HAP-1 (cell line): ENCODE data around the gene CHST12.
"Not testable (repeated sequence)": the region's sequence is repeated elsewhere in the genome, so short reads cannot be mapped to it uniquely, and the experiment has no call there.

Experiments used
- DNase-seq, 2 experiments: peaks; one replicate each; pipeline ENCODE4 v3.0.0-alpha.2; 2016 to 2020; ENCODE audit warnings: low spot score in 2 of 2
- H3K27me3 ChIP-seq: fragments of 250-450 bp; sonication (Bioruptor Pico); 2 replicates; pipeline ENCODE4 v1.5.1; 2020; ENCODE audit warnings: low read depth, mild to moderate bottlenecking, moderate library complexity
- H3K36me3 ChIP-seq: fragments of 250-450 bp; sonication (Bioruptor Pico); replicated peaks from 2 replicates; pipeline ENCODE4 v1.5.1; 2020; ENCODE audit warnings: mild to moderate bottlenecking
- H3K4me1 ChIP-seq: fragments of 250-450 bp; sonication (Bioruptor Pico); 2 replicates; pipeline ENCODE4 v1.5.1; 2020; ENCODE audit warnings: mild to moderate bottlenecking
- H3K4me3 ChIP-seq: fragments of 250-450 bp; sonication (Bioruptor Pico); 2 replicates; pipeline ENCODE4 v1.5.1; 2020; ENCODE audit warnings: mild to moderate bottlenecking, moderate library complexity
- H3K9me3 ChIP-seq: fragments of 250-450 bp; sonication (Bioruptor Pico); 2 replicates; pipeline ENCODE4 v1.5.1; 2020; ENCODE audit warnings: mild to moderate bottlenecking, moderate library complexity
- in situ Hi-C: fragments of 300-500 bp; cut with MboI; formaldehyde crosslinking; loops from 3 replicates; pipeline ENCODE4 v1.14.3; 2020; ENCODE audit warnings: low sequenced_read_pairs, inconsistent platforms, mixed read lengths

Gene CHST12

DNA sequence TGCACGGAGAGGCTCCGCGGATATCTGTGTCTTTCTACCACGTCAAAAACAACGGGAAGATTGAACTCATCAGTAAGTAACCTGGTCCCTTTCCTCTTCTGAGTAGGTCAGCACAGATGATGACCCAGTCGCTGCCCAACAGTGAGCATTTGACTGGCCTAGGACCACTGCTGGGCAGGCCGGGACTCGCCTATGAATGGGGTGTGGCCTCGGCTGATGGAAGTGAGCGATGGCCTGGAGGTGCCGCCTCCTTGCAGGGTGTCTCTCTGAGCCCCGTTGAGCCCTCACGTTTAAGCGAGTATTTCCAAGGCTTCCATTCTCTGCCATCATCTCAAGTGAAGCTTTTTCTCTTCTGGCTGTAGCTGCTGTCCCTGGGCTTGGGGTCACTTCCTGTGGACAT, 30.7 kb upstream of the CHST12 start:
- peaks cover 95% of the 10 kb centered on the region for H3K36me3 ChIP-seq
- no peak overlapping the region for H3K4me3 ChIP-seq
- no peak for DNase-seq
- no peaks in the 10 kb centered on the region for H3K27me3 ChIP-seq
- no peaks in the 10 kb centered on the region for H3K9me3 ChIP-seq
- no peaks in the 10 kb centered on the region for H3K4me1 ChIP-seq
- in situ Hi-C loops: no loop called here

DNA sequence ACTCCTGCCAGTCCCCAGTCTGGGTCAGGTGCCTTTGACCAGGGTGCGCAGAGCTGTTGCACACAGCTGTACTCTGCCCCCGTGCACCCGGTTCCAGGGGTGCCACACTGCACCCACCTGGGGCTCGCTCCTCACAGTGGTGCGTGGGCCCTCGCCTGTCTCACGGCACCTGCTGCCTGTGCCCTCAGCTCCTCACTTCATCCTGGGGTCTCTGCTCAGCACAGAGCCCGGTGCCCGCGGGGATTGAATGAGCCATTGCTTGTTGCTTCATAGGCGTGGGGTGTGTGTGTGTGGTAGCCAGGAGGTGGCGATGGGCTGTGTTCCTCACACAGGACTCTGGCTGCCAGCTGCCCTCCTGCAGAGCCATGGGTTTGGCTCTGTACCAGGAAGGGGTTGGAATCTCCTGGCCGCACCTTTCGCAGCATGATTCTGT, 30.3 kb upstream of the CHST12 start:
- Histone ChIP-seq H3K36me3 (peaks cover 91% of the 10 kb centered on the region), H3K27me3 (no peaks in the 10 kb centered on the region), H3K4me1 (no peaks in the 10 kb centered on the region), H3K4me3 (no peak overlapping the region), H3K9me3 (no peaks in the 10 kb centered on the region)
- no peak for DNase-seq
- in situ Hi-C loops: no loop called here

DNA sequence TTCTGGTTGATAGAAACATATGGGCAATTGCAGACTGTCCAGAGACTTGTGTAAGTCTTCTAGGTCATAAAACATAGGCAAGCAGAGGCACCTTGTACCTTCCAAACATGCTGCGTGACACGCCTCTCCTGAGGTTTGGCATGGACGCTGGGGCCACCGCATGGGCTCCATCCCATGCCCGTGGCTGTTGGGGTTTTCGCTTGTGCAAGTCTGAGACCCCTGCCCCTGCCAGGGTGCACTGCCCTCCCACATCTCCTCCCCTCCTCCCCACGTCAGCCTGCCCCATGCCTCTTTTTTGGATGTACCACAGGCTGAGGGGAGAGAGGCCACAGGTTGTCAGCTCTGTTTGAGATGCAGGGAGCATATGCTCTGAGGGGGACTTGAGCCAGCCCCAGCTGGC, 29.8 kb upstream of the CHST12 start:
- peaks cover 88% of the 10 kb centered on the region for H3K36me3 ChIP-seq
- DNase-seq: no peak
- H3K27me3 ChIP-seq: no peaks in the 10 kb centered on the region
- in situ Hi-C loops: no loop called here
- no peaks in the 10 kb centered on the region for H3K4me1 ChIP-seq
- no peaks in the 10 kb centered on the region for H3K9me3 ChIP-seq
- H3K4me3 ChIP-seq: no peak overlapping the region

DNA sequence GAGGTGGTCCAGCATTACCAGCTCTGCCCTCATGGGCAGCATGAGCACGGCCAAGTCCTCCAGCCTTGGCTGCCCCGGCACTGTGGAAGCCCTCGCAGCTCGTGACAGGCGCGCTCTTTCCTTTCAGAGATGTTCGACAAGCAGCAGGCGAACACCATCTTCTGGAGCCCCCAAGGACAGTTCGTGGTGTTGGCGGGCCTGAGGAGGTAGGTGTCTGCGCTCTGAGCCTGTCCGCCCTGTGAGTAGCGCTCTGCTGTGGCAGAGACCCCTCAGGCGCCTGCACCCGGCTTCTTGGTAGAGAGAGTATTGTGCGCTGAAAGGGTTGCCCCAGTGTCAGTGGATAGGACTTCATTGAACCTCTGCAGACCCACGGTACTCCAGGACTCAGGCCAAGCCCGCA, 29.0 kb upstream of the CHST12 start:
- in situ Hi-C loops: no loop called here
- Histone ChIP-seq H3K27me3 (no peaks in the 10 kb centered on the region), H3K4me1 (no peaks in the 10 kb centered on the region), H3K4me3 (no peak overlapping the region), H3K36me3 (peaks cover 88% of the 10 kb centered on the region), H3K9me3 (no peaks in the 10 kb centered on the region)
- DNase-seq: no peak

DNA sequence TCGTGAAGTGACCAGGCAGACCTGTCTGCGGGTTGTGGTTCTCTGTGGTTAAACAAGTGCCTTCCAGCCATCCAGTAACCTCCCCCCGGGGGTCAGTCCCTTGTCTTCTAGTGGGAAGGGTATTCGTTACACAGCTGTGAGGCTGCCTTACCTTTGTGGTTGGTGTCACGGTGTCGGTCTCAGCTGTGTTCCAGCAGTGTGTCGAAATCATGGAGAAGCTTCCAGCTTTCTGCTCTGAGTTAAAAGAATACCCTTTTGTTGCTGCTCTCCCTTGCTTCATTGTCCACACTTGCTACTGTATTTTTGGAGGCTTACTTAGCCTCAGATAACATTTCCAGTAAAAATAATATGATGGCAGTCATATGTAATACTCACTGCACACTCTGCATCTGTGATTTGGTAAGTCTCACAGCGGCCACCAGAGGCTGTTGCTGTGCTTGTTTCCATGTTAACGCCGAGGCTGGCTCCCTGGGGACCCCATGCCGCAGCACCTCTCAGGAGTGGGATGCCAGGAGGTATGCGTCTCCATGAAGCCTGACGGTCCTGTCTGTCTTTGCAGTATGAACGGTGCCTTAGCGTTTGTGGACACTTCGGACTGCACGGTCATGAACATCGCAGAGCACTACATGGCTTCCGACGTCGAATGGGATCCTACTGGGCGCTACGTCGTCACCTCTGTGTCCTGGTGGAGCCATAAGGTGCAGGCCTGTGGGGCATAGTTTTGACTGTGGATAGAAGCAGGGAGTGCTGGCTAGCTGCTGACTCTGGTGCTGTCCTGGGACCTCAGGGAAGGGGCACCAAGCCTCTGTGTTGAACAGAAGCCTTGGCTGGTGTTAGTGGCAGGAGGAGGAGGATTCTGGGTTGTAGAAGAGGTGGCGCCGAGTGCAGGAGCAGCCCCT, 28.3 kb upstream of the CHST12 start:
- Histone ChIP-seq H3K36me3 (peaks cover 88% of the 10 kb centered on the region), H3K27me3 (no peaks in the 10 kb centered on the region), H3K9me3 (no peaks in the 10 kb centered on the region), H3K4me3 (no peak overlapping the region), H3K4me1 (no peaks in the 10 kb centered on the region)
- in situ Hi-C loops: no loop called here
- no peak for DNase-seq

DNA sequence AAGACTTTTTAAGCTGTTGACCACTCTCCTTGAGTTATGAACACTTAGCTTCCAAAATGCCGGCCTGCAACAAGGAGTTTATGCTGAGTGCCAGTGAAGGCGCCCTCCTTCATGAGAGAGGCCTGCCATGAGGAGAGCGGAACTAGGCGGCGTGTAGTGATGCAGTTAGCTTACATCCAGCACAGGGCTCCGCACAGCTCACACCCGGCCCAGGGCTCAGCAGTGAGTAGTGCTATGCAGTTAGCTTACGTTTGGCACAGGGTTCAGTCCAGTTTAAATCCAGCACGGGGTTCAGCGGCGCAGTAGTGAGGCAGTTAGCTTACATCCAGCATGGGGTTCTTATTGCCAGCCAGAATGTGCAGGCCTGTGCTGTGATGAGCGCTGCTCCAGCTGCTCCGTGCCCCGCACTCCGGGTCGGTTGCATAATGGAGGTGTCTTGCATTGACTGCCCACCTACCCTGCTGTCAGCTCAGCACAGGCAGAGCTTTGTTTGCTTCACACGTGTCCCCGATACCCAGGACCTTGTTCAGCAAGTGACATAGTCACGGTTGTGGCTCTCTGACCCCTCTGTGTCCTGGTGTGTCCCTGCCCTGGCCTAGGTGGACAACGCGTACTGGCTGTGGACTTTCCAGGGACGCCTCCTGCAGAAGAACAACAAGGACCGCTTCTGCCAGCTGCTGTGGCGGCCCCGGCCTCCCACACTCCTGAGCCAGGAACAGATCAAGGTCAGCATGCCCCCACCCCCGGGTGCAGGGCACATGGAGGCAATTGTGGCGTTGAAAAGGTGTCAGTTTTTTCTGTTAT, 26.9 kb upstream of the CHST12 start:
- H3K27me3 ChIP-seq: no peaks in the 10 kb centered on the region
- in situ Hi-C loops: no loop called here
- no peak for DNase-seq
- no peaks in the 10 kb centered on the region for H3K4me1 ChIP-seq
- no peak overlapping the region for H3K4me3 ChIP-seq
- peaks cover 88% of the 10 kb centered on the region for H3K36me3 ChIP-seq
- no peaks in the 10 kb centered on the region for H3K9me3 ChIP-seq

DNA sequence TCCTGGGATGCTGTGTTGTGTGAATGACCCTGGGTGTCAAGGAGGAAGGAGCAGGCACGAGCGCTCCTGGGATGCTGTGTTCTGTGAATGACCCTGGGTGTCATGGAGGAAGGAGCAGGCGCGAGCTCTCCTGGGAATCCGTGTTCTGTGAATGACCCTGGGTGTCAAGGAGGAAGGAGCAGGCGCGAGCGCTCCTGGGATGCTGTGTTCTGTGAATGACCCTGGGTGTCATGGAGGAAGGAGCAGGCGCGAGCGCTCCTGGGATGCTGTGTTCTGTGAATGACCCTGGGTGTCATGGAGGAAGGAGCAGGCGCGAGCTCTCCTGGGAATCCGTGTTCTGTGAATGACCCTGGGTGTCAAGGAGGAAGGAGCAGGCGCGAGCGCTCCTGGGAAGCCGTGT, 25.9 kb upstream of the CHST12 start:
- H3K4me1 ChIP-seq, in situ Hi-C loops, H3K27me3 ChIP-seq, H3K4me3 ChIP-seq, DNase-seq, H3K9me3 ChIP-seq: not testable (repeated sequence)
- H3K36me3 ChIP-seq: peaks cover 85% of the 10 kb centered on the region

DNA sequence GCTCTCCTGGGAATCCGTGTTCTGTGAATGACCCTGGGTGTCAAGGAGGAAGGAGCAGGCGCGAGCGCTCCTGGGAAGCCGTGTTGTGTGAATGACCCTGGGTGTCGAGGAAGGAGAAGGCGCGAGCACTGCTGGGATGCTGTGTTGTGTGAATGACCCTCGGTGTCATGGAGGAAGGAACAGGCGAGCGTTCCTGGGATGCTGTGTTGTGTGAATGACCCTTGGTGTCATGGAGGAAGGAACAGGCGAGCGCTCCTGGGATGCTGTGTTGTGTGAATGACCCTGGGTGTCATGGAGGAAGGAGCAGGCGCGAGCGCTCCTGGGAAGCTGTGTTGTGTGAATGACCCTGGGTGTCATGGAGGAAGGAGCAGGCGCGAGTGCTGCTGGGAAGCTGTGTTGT, 25.3 kb upstream of the CHST12 start:
- H3K27me3 ChIP-seq, DNase-seq, in situ Hi-C loops, H3K9me3 ChIP-seq, H3K4me3 ChIP-seq, H3K4me1 ChIP-seq: not testable (repeated sequence)
- peaks cover 79% of the 10 kb centered on the region for H3K36me3 ChIP-seq

DNA sequence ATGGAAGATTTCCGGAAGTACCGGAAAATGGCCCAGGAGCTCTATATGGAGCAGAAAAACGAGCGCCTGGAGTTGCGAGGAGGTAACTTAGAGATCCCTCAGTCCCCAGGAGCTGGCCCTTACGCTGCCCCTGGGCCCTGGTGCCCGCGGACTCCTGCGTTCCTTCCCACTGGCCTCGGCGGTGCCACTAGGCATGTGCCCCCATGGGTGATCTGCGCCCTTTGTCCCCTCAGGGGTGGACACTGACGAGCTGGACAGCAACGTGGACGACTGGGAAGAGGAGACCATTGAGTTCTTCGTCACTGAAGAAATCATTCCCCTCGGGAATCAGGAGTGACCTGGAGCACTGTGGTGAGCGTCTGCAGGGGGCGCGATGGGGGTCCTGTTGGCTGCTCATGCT, 24.2 kb upstream of the CHST12 start:
- Histone ChIP-seq H3K36me3 (peaks cover 72% of the 10 kb centered on the region), H3K4me1 (no peaks in the 10 kb centered on the region), H3K9me3 (no peaks in the 10 kb centered on the region), H3K4me3 (no peak overlapping the region), H3K27me3 (no peaks in the 10 kb centered on the region)
- DNase-seq: no peak
- in situ Hi-C loops: no loop called here

DNA sequence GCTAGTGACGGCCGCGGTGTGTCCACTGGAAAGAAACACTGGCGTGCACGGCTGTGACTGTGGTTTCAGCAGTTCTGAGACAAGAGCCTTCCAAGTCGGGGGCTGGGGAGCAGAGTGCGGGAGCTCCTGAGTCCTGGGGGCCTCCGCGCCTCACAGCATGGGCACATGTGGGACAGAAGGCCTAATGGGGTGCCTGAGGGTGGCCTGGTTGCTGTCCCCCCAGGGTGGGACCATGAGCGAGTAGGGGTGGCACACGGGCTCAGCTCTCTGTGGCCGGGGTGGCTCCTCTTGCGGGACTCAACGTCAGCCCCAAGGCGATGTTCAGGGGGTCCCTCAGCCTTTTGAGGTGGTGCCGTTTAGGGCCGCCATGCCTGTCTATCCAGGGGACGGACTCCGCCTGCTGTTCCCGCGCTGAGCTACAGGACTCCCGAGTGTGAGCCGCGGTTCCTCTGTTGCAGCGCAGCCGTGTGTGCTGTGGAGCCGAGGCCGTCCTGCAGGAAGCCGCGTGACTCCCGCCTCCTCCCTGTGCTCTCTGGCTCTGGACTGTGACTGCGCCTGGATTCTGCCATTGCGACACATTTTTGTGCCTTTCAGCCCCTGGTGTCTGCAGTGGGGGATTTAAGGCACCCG, 23.5 kb upstream of the CHST12 start:
- Histone ChIP-seq H3K9me3 (no peaks in the 10 kb centered on the region), H3K27me3 (no peaks in the 10 kb centered on the region), H3K4me1 (no peaks in the 10 kb centered on the region), H3K4me3 (no peak overlapping the region), H3K36me3 (peaks cover 64% of the 10 kb centered on the region)
- in situ Hi-C loops: no loop called here
- no peak for DNase-seq

DNA sequence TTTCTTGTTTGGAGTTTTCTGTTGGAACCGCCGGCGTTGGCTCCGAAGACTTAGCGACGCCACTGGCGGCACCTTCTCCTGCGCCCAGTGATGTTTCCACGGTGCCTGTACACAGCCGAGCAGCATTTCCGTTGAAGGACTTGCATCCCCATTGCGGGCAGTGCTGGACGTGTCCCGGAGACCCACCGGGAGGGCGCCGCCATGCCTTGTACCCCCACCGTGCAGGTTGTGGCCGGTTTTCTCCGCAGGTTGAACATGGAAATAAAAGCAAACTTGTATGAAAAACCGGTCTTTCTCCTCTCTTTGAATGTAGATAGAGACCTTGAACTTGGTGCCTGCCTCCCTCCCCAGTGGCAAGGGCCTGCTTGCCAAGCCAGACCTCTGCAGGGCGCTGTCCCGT, 22.9 kb upstream of the CHST12 start:
- H3K4me1 ChIP-seq: no peaks in the 10 kb centered on the region
- H3K4me3 ChIP-seq: no peak overlapping the region
- peaks cover 59% of the 10 kb centered on the region for H3K36me3 ChIP-seq
- H3K9me3 ChIP-seq: no peaks in the 10 kb centered on the region
- H3K27me3 ChIP-seq: no peaks in the 10 kb centered on the region
- DNase-seq: no peak
- in situ Hi-C loops: no loop called here

DNA sequence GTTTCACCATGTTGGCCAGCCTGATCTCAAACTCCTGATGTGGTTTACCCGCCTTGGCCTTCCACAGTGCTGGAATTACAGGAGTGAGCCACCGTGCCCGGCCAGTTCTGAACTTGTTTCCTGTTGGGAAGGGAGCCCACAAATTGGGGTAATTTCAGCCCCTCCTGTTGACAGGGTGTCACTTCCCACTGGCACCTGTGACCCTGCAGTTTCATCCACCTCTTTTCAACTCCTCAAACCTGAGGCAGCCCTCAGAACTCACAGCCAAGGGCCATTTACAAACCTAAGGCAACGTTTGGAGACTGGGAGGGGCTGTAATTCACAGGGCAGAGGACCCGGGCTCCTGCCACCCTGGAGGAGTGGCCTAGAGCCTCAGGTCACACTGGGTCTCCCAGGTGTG, 22.2 kb upstream of the CHST12 start:
- Histone ChIP-seq H3K4me3 (no peak overlapping the region), H3K4me1 (no peaks in the 10 kb centered on the region), H3K27me3 (no peaks in the 10 kb centered on the region), H3K36me3 (peaks cover 51% of the 10 kb centered on the region), H3K9me3 (no peaks in the 10 kb centered on the region)
- no peak for DNase-seq
- in situ Hi-C loops: no loop called here

DNA sequence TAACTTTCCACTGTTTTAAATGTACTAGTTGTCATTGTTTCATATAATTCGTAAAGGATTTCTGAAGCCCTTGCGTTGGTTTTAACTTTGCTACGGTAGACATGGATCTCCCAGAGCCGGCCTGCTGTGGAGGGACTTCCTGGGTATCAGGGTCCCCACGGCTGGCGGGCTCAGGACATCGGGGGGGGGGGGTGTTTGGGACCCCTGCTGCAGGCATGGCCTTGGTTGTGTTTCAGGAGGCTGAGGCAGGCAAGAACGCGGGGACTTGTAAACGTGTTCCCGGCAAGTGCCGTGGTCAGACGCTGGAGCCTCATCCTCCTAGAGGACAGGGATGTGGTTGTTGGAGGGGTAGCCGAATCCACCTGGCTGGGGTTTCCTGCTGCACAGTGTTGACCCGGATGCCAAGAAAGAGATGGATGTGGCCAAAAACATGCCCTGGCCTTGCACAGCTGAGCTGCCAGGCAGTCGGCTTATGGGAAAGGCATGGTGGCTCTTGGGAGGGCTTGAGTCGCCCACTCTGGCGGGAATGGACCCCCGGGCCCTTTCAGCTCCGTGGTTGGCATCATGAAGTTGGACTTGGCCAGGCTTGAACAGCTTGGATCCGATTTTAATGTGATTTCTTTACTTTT, 21.4 kb upstream of the CHST12 start:
- Histone ChIP-seq H3K4me1 (peaks cover 5% of the 10 kb centered on the region), H3K4me3 (no peak overlapping the region), H3K9me3 (no peaks in the 10 kb centered on the region), H3K36me3 (peaks cover 43% of the 10 kb centered on the region), H3K27me3 (no peaks in the 10 kb centered on the region)
- in situ Hi-C loops: no loop called here
- DNase-seq: no peak
